ENCODE measurements around the gene MRPS18B.

Gene MRPS18B

DNA sequence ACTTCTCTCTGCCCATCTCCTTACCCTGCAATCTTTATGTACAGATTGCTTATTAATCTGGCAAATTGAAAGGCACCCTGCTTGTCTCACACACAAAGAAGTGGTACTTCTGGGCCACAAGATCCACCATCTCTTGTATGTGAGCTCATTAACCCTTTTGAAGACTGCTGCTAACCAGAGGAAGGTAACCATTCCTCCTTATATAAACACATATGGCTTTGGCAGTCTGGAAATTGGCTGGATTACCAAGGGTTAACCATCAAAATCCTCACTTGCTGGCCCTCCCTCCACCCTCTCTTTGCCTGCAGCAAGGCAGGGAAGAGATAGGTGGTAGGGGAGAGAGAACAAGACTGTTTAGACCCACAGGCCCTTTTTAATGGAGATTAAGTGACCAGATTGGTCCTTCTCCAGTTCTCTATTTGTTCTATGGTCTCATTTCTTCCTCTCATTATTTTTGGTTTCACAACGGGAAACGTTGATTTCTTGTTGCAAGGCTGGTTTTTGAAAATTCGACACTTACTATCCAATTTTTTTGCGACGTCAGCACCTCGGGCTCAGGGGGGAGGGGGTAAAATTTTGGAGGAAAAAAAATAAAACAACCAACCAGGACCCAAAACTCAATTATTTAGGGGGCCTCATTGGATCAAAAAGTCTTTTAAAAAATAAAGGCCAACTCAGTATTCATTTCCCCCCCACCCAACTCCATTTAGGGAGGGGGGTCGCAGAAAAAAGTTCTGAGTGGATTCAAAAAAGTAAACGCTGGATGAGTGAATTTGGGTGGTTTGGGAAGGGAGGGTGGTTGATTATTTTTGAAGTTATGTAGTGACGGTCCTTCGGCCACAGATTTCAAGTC, 1.5 kb upstream of the MRPS18B start:
- Histone ChIP-seq H3K36me3 (ENCODE audit: control insufficient read depth, insufficient read depth, low read length) (peaks cover 46% of the 10 kb centered on the region), H3K27ac (ENCODE audit: low read depth, low read length) (peak overlapping the region; percentile 95), H3K4me3 (ENCODE audit: low read depth, low read length) (peak overlapping the region; percentile 89), H3K9me3 (ENCODE audit: control insufficient read depth, insufficient read depth, low read length) (no peaks in the 10 kb centered on the region), H3K27me3 (ENCODE audit: control insufficient read depth, insufficient read depth, low read length) (no peaks in the 10 kb centered on the region), H3K9ac (ENCODE audit: low read depth, low read length) (peak overlapping the region; percentile 99), H3K4me1 (ENCODE audit: control insufficient read depth, insufficient read depth, low read length) (peaks cover 14% of the 10 kb centered on the region)

DNA sequence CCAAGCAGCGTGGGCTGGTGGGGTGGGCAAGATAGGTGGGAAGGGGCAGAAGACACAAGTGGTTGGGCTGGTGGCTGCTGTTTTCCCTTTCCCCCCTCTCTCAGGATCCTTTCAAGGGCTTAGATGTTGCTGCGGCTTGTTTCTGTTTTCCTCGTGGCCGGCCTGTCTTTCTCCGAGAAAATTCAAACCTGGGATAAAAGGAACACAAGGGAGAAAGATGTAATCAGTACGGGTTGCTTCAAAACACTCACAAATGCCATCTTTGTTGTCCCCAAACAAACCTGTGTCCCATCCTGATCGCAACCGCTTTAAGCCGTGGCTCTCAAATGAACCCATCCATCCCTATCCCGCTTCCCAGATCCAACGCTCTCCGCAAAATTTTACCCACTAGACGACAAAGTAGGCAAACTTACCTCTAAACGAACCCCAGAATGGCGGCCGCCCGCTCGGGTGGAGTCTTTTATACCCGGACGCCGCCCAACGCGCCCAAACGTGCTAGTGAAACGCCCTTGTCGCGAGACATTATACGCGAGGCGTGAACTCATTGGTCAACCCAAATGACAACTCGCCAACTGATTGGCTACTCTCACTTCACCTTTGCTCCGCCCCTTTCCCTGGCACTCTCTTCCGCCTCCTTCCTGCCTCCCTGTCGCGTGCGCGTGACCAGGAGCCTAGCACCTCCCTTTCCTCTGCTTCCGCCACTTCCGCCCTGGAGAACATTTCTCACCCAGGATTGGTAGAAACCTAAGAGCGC, 652 bp upstream of the MRPS18B start, which contains the start of gene PPP1R10:
Gene PPP1R10, minus strand, starts transcription at position 433 of the 754 bp plus-strand sequence. CDS start 7,299 bp downstream, outside the sequence.
- peaks cover 45% of the 10 kb centered on the region for H3K36me3 ChIP-seq (ENCODE audit: control insufficient read depth, insufficient read depth, low read length)
- peaks cover 14% of the 10 kb centered on the region for H3K4me1 ChIP-seq (ENCODE audit: control insufficient read depth, insufficient read depth, low read length)

DNA sequence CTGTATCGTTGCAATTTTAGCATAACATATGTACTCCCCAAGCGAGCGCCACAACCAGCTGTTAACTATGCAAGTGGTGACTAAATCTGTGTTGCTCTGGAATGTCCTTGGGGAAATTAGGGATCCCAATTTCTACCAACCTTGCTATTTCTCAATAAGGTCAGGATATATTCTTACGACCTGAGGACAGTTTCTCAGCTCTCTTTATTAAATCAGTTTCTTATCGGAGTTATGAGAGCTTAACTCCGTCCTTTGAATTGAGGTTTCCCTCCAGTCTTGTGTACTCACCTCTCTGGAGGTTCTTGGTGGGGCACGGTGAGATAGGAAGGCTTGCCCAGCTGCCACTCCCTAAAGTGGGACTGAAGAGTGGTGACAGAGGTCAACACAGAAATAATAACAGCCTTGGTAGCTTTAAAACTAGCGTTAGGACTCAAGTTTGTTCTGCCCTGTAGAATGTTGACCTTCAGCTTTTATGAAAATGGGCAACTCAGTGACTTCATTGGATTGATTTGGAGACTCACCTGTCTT, 694 bp downstream of the MRPS18B start:
- Histone ChIP-seq H3K9ac (ENCODE audit: low read depth, low read length) (peak overlapping the region; percentile 96), H3K27ac (ENCODE audit: low read depth, low read length) (peak overlapping the region; percentile 98), H3K4me3 (ENCODE audit: low read depth, low read length) (peak overlapping the region; percentile 86), H3K4me1 (ENCODE audit: control insufficient read depth, insufficient read depth, low read length) (peaks cover 14% of the 10 kb centered on the region), H3K27me3 (ENCODE audit: control insufficient read depth, insufficient read depth, low read length) (no peaks in the 10 kb centered on the region), H3K9me3 (ENCODE audit: control insufficient read depth, insufficient read depth, low read length) (no peaks in the 10 kb centered on the region), H3K36me3 (ENCODE audit: control insufficient read depth, insufficient read depth, low read length) (peaks cover 56% of the 10 kb centered on the region)

More for the DNA sequence above, 652 bp upstream of the MRPS18B start, which contains the start of gene PPP1R10:
- Histone ChIP-seq H3K9ac (ENCODE audit: low read depth, low read length) (peak within 1 kb of the TSS; percentile 99), H3K9me3 (ENCODE audit: control insufficient read depth, insufficient read depth, low read length) (no peaks in the 10 kb centered on the region), H3K27ac (ENCODE audit: low read depth, low read length) (peak within 1 kb of the TSS; percentile 98), H3K4me3 (ENCODE audit: low read depth, low read length) (peak within 1 kb of the TSS; percentile 89), H3K27me3 (ENCODE audit: control insufficient read depth, insufficient read depth, low read length) (no peaks in the 10 kb centered on the region)

DNA sequence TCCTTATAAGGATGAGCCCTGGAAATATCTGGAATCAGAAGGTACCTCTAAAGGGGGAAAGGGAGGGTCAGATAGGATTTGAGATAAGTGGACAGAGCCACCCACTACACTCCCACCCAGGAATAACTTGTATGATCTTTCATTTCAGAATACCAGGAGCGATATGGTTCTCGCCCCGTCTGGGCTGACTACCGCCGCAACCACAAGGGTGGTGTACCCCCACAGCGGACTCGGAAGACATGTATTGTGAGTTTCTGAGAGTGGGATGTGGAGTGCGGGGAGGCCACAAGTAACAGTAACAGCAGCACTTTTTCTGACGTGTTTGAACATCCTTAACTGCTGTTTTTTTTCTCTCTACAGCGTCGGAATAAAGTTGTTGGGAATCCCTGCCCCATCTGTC, 1.9 kb downstream of the MRPS18B start:
- Histone ChIP-seq H3K4me3 (ENCODE audit: low read depth, low read length) (no peak overlapping the region), H3K9me3 (ENCODE audit: control insufficient read depth, insufficient read depth, low read length) (no peaks in the 10 kb centered on the region), H3K9ac (ENCODE audit: low read depth, low read length) (no peak overlapping the region), H3K4me1 (ENCODE audit: control insufficient read depth, insufficient read depth, low read length) (peaks cover 7% of the 10 kb centered on the region), H3K27ac (ENCODE audit: low read depth, low read length) (no peak overlapping the region), H3K27me3 (ENCODE audit: control insufficient read depth, insufficient read depth, low read length) (no peaks in the 10 kb centered on the region), H3K36me3 (ENCODE audit: control insufficient read depth, insufficient read depth, low read length) (peaks cover 55% of the 10 kb centered on the region)

DNA sequence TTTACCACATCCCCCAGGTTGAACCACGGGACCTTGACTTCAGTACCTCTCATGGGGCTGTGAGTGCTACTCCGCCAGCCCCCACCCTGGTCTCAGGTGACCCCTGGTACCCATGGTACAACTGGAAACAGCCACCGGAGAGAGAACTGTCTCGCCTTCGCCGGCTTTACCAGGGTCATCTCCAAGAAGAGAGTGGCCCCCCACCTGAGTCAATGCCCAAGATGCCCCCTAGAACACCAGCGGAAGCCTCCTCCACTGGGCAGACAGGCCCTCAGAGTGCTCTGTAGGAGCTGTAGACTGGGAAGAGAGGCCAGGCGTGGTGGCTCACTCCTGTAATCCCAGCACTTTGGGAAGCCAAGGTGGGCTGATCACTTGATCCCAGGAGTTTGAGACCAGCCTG, 7.9 kb downstream of the MRPS18B start:
- no peaks in the 10 kb centered on the region for H3K9me3 ChIP-seq (ENCODE audit: control insufficient read depth, insufficient read depth, low read length)
- H3K27me3 ChIP-seq (ENCODE audit: control insufficient read depth, insufficient read depth, low read length), result no peaks in the 10 kb centered on the region
- peaks cover 75% of the 10 kb centered on the region for H3K36me3 ChIP-seq (ENCODE audit: control insufficient read depth, insufficient read depth, low read length)
- H3K9ac ChIP-seq (ENCODE audit: low read depth, low read length), result no peak overlapping the region
- no peak overlapping the region for H3K4me3 ChIP-seq (ENCODE audit: low read depth, low read length)
- H3K27ac ChIP-seq (ENCODE audit: low read depth, low read length), result no peak overlapping the region
- peaks cover 10% of the 10 kb centered on the region; the same call in 1 of the 2 replicates for H3K4me1 ChIP-seq (ENCODE audit: control insufficient read depth, insufficient read depth, low read length)

DNA sequence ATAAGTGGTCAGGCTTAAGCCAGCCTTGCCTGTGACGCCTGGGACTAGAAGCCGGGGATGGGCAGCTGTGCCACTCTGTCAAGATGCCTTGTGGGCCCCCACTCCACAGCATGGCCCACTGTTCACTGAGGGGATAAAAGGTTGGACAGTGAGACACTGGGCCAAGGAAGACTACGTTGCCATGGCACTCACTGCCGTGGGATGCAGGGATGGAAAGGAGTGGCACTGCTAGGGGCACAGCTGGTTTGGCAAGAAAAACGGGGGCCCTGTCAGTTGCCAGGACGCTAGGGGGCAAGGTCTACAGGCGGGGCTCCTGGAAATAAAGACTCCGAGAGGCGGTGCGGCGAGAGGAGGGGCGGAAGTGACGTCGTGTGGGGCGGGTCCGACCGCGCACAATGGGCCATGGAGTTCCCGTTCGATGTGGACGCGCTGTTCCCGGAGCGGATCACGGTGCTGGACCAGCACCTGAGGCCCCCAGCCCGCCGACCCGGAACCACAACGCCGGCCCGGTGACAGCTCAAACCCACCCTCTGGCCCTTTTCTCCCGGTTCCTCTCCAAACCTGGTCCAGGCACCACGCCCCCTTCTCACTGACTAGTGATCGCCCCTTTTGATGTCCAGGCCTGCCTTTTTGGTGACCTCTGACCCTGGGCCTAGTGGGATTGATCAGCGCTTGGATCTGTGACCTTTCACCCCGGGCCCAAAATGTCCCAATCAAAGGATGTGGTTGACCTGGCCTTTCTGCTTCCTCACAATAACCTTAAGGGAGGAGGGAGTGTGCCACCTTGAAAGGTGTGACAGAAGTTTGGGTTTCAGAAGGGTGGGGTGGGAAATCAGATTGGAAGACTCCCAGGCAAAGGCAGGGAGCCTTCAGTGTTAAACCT, 9.1 kb downstream of the MRPS18B start, which contains the start of gene ATAT1:
Gene ATAT1, plus strand, starts transcription at position 391 of the 883 bp plus-strand sequence.
- Histone ChIP-seq H3K36me3 (ENCODE audit: control insufficient read depth, insufficient read depth, low read length) (peaks cover 68% of the 10 kb centered on the region), H3K9ac (ENCODE audit: low read depth, low read length) (peak within 1 kb of the TSS; percentile 58), H3K4me3 (ENCODE audit: low read depth, low read length) (peak within 1 kb of the TSS; percentile 72), H3K27me3 (ENCODE audit: control insufficient read depth, insufficient read depth, low read length) (no peaks in the 10 kb centered on the region), H3K4me1 (ENCODE audit: control insufficient read depth, insufficient read depth, low read length) (peaks cover 10% of the 10 kb centered on the region; the same call in 1 of the 2 replicates), H3K9me3 (ENCODE audit: control insufficient read depth, insufficient read depth, low read length) (no peaks in the 10 kb centered on the region), H3K27ac (ENCODE audit: low read depth, low read length) (peak within 1 kb of the TSS; percentile 82)

DNA sequence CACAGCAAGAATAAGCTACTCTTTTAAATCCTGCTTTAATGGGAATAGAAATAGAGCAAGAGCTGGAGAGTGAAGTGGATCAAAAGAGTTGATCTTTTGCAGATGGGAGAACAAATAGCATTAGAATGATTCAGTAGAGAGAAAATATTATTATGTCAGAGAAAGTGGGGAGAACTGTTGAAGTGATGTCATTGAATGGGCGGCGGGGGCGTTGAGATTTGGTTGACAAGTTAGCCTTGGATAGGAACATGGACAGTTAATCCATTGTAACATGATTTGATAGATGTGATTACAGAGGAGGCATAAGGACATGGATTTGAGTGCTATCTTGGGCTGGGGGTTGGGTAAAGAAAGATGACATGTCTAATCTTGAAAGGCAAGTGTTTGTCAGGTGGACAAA, 18.2 kb downstream of the MRPS18B start:
- Histone ChIP-seq H3K27ac (ENCODE audit: low read depth, low read length) (no peak overlapping the region), H3K9ac (ENCODE audit: low read depth, low read length) (no peak overlapping the region), H3K9me3 (ENCODE audit: control insufficient read depth, insufficient read depth, low read length) (no peaks in the 10 kb centered on the region), H3K27me3 (ENCODE audit: control insufficient read depth, insufficient read depth, low read length) (no peaks in the 10 kb centered on the region), H3K4me3 (ENCODE audit: low read depth, low read length) (no peak overlapping the region), H3K4me1 (ENCODE audit: control insufficient read depth, insufficient read depth, low read length) (no peaks in the 10 kb centered on the region), H3K36me3 (ENCODE audit: control insufficient read depth, insufficient read depth, low read length) (peaks cover 46% of the 10 kb centered on the region)

DNA sequence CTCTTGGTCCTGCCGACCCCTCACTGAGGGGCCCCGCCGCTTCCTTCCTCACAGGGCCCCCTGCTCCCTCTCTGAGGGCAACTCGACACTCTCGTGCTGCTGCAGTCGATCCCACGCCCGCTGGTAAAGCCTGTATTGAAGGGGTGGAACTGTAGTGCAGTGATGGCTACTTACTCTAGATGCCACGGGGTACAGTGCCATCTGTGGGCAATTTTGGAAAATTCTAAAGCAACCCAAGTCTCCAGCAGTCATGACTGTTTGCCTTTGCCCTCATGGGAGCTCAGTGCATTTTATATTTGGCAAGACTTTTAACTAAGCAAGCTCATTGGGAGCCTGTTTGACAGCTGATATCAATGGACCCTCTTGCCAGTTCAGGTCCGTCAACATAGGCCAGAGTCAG, 22.8 kb downstream of the MRPS18B start:
- no peak overlapping the region for H3K9ac ChIP-seq (ENCODE audit: low read depth, low read length)
- no peaks in the 10 kb centered on the region for H3K27me3 ChIP-seq (ENCODE audit: control insufficient read depth, insufficient read depth, low read length)
- H3K36me3 ChIP-seq (ENCODE audit: control insufficient read depth, insufficient read depth, low read length), result peaks cover 64% of the 10 kb centered on the region
- H3K9me3 ChIP-seq (ENCODE audit: control insufficient read depth, insufficient read depth, low read length), result no peaks in the 10 kb centered on the region
- H3K27ac ChIP-seq (ENCODE audit: low read depth, low read length), result no peak overlapping the region
- H3K4me3 ChIP-seq (ENCODE audit: low read depth, low read length), result no peak overlapping the region
- H3K4me1 ChIP-seq (ENCODE audit: control insufficient read depth, insufficient read depth, low read length), result no peaks in the 10 kb centered on the region

DNA sequence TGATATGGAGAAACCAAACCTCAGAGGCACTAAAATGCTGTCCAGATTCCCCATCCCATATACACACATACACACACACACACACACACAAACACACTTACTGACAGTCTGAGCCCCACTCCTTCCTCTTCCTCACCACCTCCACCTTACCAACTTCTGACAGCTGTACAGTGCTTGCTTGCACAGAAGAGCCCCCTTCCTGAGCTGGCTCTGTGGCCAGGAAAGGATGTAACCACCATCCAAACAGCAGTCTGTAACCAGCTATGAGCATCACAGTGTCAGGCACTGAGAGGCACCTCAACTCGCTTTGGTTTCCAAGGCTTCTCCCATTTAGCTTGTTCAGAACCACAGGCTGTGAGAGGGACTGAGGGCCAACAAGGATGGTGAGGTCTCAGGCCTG, 23.4 kb downstream of the MRPS18B start:
- Histone ChIP-seq H3K9ac (ENCODE audit: low read depth, low read length) (no peak overlapping the region), H3K4me3 (ENCODE audit: low read depth, low read length) (no peak overlapping the region), H3K27ac (ENCODE audit: low read depth, low read length) (no peak overlapping the region), H3K36me3 (ENCODE audit: control insufficient read depth, insufficient read depth, low read length) (peaks cover 64% of the 10 kb centered on the region), H3K27me3 (ENCODE audit: control insufficient read depth, insufficient read depth, low read length) (no peaks in the 10 kb centered on the region), H3K4me1 (ENCODE audit: control insufficient read depth, insufficient read depth, low read length) (no peaks in the 10 kb centered on the region), H3K9me3 (ENCODE audit: control insufficient read depth, insufficient read depth, low read length) (no peaks in the 10 kb centered on the region)

DNA sequence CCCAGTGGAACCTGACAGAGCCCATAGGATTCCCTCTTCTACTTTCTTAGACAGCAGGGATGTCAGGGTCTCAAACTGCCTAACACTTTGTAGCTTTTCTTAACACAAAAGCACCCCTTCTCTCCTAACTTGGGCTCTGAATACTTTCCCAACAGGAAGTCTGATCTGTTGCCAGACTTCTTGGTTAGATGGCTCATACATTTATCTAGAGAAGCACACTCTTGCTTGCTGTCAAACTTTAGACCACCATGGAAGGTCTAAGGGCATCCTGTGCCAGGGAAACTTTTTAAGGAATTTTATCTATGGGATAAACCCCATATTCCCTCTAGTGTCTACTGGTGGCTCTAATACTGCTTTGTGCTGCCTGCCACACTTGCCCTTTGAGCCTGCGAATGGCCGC, 26.0 kb downstream of the MRPS18B start:
- Histone ChIP-seq H3K36me3 (ENCODE audit: control insufficient read depth, insufficient read depth, low read length) (peaks cover 61% of the 10 kb centered on the region), H3K9ac (ENCODE audit: low read depth, low read length) (no peak overlapping the region), H3K27ac (ENCODE audit: low read depth, low read length) (no peak overlapping the region), H3K4me3 (ENCODE audit: low read depth, low read length) (no peak overlapping the region), H3K4me1 (ENCODE audit: control insufficient read depth, insufficient read depth, low read length) (peaks cover 7% of the 10 kb centered on the region), H3K9me3 (ENCODE audit: control insufficient read depth, insufficient read depth, low read length) (no peaks in the 10 kb centered on the region), H3K27me3 (ENCODE audit: control insufficient read depth, insufficient read depth, low read length) (no peaks in the 10 kb centered on the region)

Data from HUES48 (cell line).